ENCODE data around the gene XPO1.

The XPO1 gene

DNA sequence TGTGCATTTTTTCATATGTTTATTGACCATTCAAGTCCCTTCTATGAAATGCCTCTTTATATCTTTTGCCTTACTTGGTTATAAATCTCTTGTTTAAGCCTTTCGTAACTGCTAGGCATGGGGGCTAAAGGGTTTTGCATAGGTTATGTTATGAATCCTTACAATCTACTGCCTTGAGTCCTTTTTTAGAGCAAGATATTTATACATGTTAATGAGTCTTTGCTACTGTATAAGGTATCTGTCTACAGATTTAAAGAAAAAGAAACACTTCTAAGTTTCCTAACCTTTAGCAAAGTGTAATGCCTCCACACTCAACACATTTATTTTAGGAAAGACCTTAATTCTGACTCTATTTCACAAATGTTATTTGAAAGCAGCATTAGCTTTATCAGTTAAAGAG lies 43.6 kb upstream of the XPO1 start:
- no peak overlapping the region for H3K4me2 ChIP-seq

DNA sequence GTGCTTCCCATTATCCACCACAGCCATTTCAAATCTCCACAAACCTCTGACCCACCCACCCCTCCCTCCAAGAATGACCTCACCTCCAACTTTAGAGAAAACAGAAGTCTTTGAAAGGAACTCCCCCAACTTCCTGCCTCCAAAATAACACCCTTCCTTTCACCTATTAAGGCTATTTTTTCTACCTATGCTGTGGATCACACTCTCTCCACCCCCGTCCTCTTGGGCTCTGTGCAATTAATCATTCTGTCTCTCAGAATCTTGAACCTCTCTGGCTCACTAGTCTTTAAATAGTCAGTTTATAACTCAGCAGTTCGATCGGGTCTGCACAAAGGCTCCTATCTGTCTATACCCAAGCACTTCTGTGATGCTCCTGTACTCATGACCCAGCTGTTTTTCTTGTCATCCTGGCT lies 37.3 kb upstream of the XPO1 start:
- Histone ChIP-seq H3K27ac (no peak overlapping the region), H3K4me2 (no peak overlapping the region), H3K4me1 (ENCODE audit: low read depth, poor library complexity, severe bottlenecking) (no peaks in the 10 kb centered on the region), H3K27me3 (ENCODE audit: insufficient read depth, low read depth) (no peaks in the 10 kb centered on the region), H3K36me3 (ENCODE audit: insufficient read depth) (no peaks in the 10 kb centered on the region), H2AFZ (ENCODE audit: low read depth) (no peak overlapping the region), H3K79me2 (ENCODE audit: insufficient read depth, low read depth) (no peaks in the 10 kb centered on the region), H3K4me3 (IDR thresholded peaks at IDR 0.05; ENCODE audit: insufficient read depth, low read depth, low read length) (no peak overlapping the region), H4K20me1 (ENCODE audit: insufficient read depth) (no peaks in the 10 kb centered on the region), H3K9ac (no peak overlapping the region)
- TF ChIP-seq, protein P1, sequence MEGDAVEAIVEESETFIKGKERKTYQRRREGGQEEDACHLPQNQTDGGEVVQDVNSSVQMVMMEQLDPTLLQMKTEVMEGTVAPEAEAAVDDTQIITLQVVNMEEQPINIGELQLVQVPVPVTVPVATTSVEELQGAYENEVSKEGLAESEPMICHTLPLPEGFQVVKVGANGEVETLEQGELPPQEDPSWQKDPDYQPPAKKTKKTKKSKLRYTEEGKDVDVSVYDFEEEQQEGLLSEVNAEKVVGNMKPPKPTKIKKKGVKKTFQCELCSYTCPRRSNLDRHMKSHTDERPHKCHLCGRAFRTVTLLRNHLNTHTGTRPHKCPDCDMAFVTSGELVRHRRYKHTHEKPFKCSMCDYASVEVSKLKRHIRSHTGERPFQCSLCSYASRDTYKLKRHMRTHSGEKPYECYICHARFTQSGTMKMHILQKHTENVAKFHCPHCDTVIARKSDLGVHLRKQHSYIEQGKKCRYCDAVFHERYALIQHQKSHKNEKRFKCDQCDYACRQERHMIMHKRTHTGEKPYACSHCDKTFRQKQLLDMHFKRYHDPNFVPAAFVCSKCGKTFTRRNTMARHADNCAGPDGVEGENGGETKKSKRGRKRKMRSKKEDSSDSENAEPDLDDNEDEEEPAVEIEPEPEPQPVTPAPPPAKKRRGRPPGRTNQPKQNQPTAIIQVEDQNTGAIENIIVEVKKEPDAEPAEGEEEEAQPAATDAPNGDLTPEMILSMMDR (conservative IDR thresholded peaks at IDR 0.05; ENCODE audit: low read depth, low read length), result no peak

More for the DNA sequence above, 43.6 kb upstream of the XPO1 start:
- Histone ChIP-seq H3K36me3 (ENCODE audit: insufficient read depth) (no peaks in the 10 kb centered on the region), H3K9ac (no peak overlapping the region), H3K27me3 (ENCODE audit: insufficient read depth, low read depth) (no peaks in the 10 kb centered on the region), H3K79me2 (ENCODE audit: insufficient read depth, low read depth) (no peaks in the 10 kb centered on the region), H4K20me1 (ENCODE audit: insufficient read depth) (no peaks in the 10 kb centered on the region), H3K27ac (no peak overlapping the region), H3K4me1 (ENCODE audit: low read depth, poor library complexity, severe bottlenecking) (no peaks in the 10 kb centered on the region), H2AFZ (ENCODE audit: low read depth) (no peak overlapping the region), H3K4me3 (IDR thresholded peaks at IDR 0.05; ENCODE audit: insufficient read depth, low read depth, low read length) (no peak overlapping the region)
- TF ChIP-seq, protein P1 (conservative IDR thresholded peaks at IDR 0.05; ENCODE audit: low read depth, low read length), result no peak

DNA sequence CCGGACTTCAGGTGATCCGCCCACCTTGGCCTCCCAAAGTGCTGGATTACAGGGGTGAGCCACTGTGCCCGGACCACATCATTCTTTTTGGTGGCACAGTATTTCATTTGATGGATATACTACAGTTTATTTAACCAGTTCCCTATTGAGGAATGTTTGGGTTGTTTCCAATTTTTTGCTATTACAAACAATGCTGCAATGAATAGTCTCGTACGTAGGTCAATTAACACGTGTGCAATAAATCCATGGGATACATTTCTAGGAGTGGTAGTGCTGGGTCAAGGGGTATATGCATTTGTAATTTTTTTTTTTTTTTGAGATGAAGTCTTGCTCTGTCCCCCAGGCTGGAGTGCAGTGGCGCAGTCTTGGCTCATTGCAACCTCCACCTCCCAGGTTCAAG lies 28.4 kb upstream of the XPO1 start:
- no peak overlapping the region for H3K4me2 ChIP-seq
- H3K4me1 ChIP-seq (ENCODE audit: low read depth, poor library complexity, severe bottlenecking), result no peaks in the 10 kb centered on the region

DNA sequence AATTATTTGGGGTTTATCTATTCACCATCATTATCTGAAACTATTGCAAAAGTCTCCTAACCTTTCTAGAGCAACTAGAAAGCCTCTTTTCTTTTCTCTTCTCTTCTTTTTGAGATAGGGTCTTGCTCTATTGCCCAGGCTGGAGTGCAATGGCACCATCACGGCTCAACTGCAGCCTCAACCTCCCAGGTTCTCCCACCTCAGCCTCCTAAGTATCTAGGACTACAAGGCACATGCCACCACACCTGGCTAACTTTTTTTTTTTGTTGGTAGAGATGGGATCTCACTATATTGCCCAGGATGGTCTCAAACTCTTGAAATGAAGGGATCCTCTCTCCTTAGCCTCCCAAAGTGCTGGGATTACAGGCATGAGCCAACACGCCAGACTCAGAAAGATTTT lies 24.5 kb upstream of the XPO1 start:
- no peak overlapping the region for H3K9ac ChIP-seq
- no peaks in the 10 kb centered on the region for H3K36me3 ChIP-seq (ENCODE audit: insufficient read depth)
- TF ChIP-seq, protein P1 (conservative IDR thresholded peaks at IDR 0.05; ENCODE audit: low read depth, low read length), result no peak
- H3K4me3 ChIP-seq (IDR thresholded peaks at IDR 0.05; ENCODE audit: insufficient read depth, low read depth, low read length), result no peak overlapping the region
- no peaks in the 10 kb centered on the region for H4K20me1 ChIP-seq (ENCODE audit: insufficient read depth)
- no peak overlapping the region for H3K27ac ChIP-seq
- no peaks in the 10 kb centered on the region for H3K4me1 ChIP-seq (ENCODE audit: low read depth, poor library complexity, severe bottlenecking)
- H2AFZ ChIP-seq (ENCODE audit: low read depth), result no peak overlapping the region
- no peaks in the 10 kb centered on the region for H3K79me2 ChIP-seq (ENCODE audit: insufficient read depth, low read depth)
- no peak overlapping the region for H3K4me2 ChIP-seq
- H3K27me3 ChIP-seq (ENCODE audit: insufficient read depth, low read depth), result no peaks in the 10 kb centered on the region

More for the DNA sequence above, 28.4 kb upstream of the XPO1 start:
- Histone ChIP-seq H3K79me2 (ENCODE audit: insufficient read depth, low read depth) (no peaks in the 10 kb centered on the region), H3K27ac (no peak overlapping the region), H4K20me1 (ENCODE audit: insufficient read depth) (no peaks in the 10 kb centered on the region), H3K4me3 (IDR thresholded peaks at IDR 0.05; ENCODE audit: insufficient read depth, low read depth, low read length) (no peak overlapping the region), H3K27me3 (ENCODE audit: insufficient read depth, low read depth) (no peaks in the 10 kb centered on the region), H3K9ac (no peak overlapping the region), H2AFZ (ENCODE audit: low read depth) (no peak overlapping the region), H3K36me3 (ENCODE audit: insufficient read depth) (no peaks in the 10 kb centered on the region)
- TF ChIP-seq, protein P1 (conservative IDR thresholded peaks at IDR 0.05; ENCODE audit: low read depth, low read length), result no peak

All from KMS-11 (cell line).